ENCODE data around the gene MRPL39. TPM values are rescaled to one million over a fixed set of nuclear protein-coding genes. Genes with fewer than 3 reads are reported as not detected.

The MRPL39 gene
- total and polyA plus RNA-seq, 2 donors (not counting 1 experiment from before 2014, with no cell fraction given) = 10.1 to 19.7 TPM

- H3K9me3 Mint-ChIP-seq (ENCODE audit: insufficient read depth) = no peaks in the 10 kb centered on the region
- no peaks in the 10 kb centered on the region for H3K27me3 Mint-ChIP-seq
- no peak overlapping the region for H3K27ac Mint-ChIP-seq
- Histone ChIP-seq H3K9me3 (ENCODE audit: control extremely low read depth in 1 of 3, control insufficient read depth in 2 of 3, insufficient read depth in 1 of 3, low read length in 2 of 3) (no peaks in the 10 kb centered on the region), H2AFZ (ENCODE audit: insufficient read depth, low read depth, low read length, poor library complexity, severe bottlenecking) (no peak overlapping the region), H3K4me2 (replicated peaks; ENCODE audit: low read depth, low read length, poor library complexity, severe bottlenecking) (no peak overlapping the region), H3K9ac (ENCODE audit: low read length) (no peak overlapping the region), H3K27ac (ENCODE audit: low read length in 2 of 2) (no peak overlapping the region), H3K36me3 (replicated peaks in 1 of 2; ENCODE audit: control extremely low read depth in 1 of 2, control insufficient read depth in 1 of 2, extremely low read depth in 1 of 2, insufficient read depth in 2 of 2, low read length in 1 of 2) (peaks cover 12 to 62% of the 10 kb centered on the region in 2 experiments), H3K27me3 (replicated peaks in 1 of 4; ENCODE audit: control extremely low read depth in 1 of 4, control insufficient read depth in 3 of 4, insufficient read depth in 4 of 4, low read length in 3 of 4) (no peaks in the 10 kb centered on the region), H3K79me2 (ENCODE audit: control insufficient read depth, insufficient read depth, low read length) (no peaks in the 10 kb centered on the region), H3K4me3 (ENCODE audit: control extremely low read depth in 1 of 5, extremely low read depth in 1 of 5, insufficient read depth in 1 of 5, low read depth in 2 of 5, low read length in 4 of 5) (no peak overlapping the region), H4K20me1 (ENCODE audit: control insufficient read depth, insufficient read depth, low read length, poor library complexity, severe bottlenecking) (no peaks in the 10 kb centered on the region), H3K4me1 (ENCODE audit: control insufficient read depth in 2 of 2, insufficient read depth in 2 of 2, low read length in 2 of 2) (peaks cover 5 to 8% of the 10 kb centered on the region in 2 donors)
- intact Hi-C loops (cut with micrococcal nuclease) = no loop called here
- CTCF ChIA-PET = interaction anchor here (1.6 kb wide), 1 partner anchor 19 kb away, joined by 4 read pairs; no protein-coding TSS in a partner anchor
- no CpG with 5 or more reads among the region's 1 CpG for WGBS (ENCODE audit: insufficient coverage)
- DNase-seq (no peak), ATAC-seq (ENCODE audit: low read depth) (peak; percentile 14)
- H3K4me3 Mint-ChIP-seq = no peak overlapping the region
- peaks cover 7% of the 10 kb centered on the region for H3K4me1 Mint-ChIP-seq
- POLR2A ChIA-PET = no interaction called here
- no peak for TF ChIP-seq CTCF (IDR thresholded peaks at IDR 0.05)
- no peak for TF ChIP-seq EZH2 (IDR thresholded peaks at IDR 0.05; ENCODE audit: borderline replicate concordance, insufficient read depth, low read depth, low read length, poor library complexity, severe bottlenecking)
Measured at GRCh38 chr21:25589887-25590286, 17.4 kb downstream of the MRPL39 start.

- H3K9me3 Mint-ChIP-seq (ENCODE audit: insufficient read depth) = no peaks in the 10 kb centered on the region
- ChIA-PET CTCF (interaction anchor here (1.3 kb wide), 1 partner anchor 13 kb away, joined by 3 read pairs; no protein-coding TSS in a partner anchor), POLR2A (no interaction called here)
- H3K79me2 ChIP-seq (ENCODE audit: control insufficient read depth, insufficient read depth, low read length) = no peaks in the 10 kb centered on the region
- intact Hi-C loops (cut with micrococcal nuclease) = no loop called here
- WGBS (ENCODE audit: insufficient coverage) = no CpG with 5 or more reads among the region's 2 CpGs
- H3K27ac ChIP-seq (ENCODE audit: low read length in 2 of 2) = no peak overlapping the region
- H3K9ac ChIP-seq (ENCODE audit: low read length) = no peak overlapping the region
- H3K4me1 ChIP-seq (ENCODE audit: control insufficient read depth in 2 of 2, insufficient read depth in 2 of 2, low read length in 2 of 2) = peaks cover 8 to 12% of the 10 kb centered on the region in 2 donors
- no peaks in the 10 kb centered on the region for H3K27me3 Mint-ChIP-seq
- H3K27me3 ChIP-seq (replicated peaks in 1 of 4; ENCODE audit: control extremely low read depth in 1 of 4, control insufficient read depth in 3 of 4, insufficient read depth in 4 of 4, low read length in 3 of 4) = no peaks in the 10 kb centered on the region
- H3K4me3 ChIP-seq (ENCODE audit: control extremely low read depth in 1 of 5, extremely low read depth in 1 of 5, insufficient read depth in 1 of 5, low read depth in 2 of 5, low read length in 4 of 5) = no peak overlapping the region
- H3K4me3 Mint-ChIP-seq = no peak overlapping the region
- no peaks in the 10 kb centered on the region for H3K9me3 ChIP-seq (ENCODE audit: control extremely low read depth in 1 of 3, control insufficient read depth in 2 of 3, insufficient read depth in 1 of 3, low read length in 2 of 3)
- no peaks in the 10 kb centered on the region for H4K20me1 ChIP-seq (ENCODE audit: control insufficient read depth, insufficient read depth, low read length, poor library complexity, severe bottlenecking)
- H3K4me2 ChIP-seq (replicated peaks; ENCODE audit: low read depth, low read length, poor library complexity, severe bottlenecking) = no peak overlapping the region
- ATAC-seq (ENCODE audit: low read depth) (no peak), DNase-seq (no peak)
- H3K36me3 ChIP-seq (replicated peaks in 1 of 2; ENCODE audit: control extremely low read depth in 1 of 2, control insufficient read depth in 1 of 2, extremely low read depth in 1 of 2, insufficient read depth in 2 of 2, low read length in 1 of 2) = peaks cover 9 to 34% of the 10 kb centered on the region in 2 experiments
- H3K27ac Mint-ChIP-seq = no peak overlapping the region
- no peak for TF ChIP-seq EZH2 (IDR thresholded peaks at IDR 0.05; ENCODE audit: borderline replicate concordance, insufficient read depth, low read depth, low read length, poor library complexity, severe bottlenecking)
- no peak for TF ChIP-seq CTCF (IDR thresholded peaks at IDR 0.05)
- peaks cover 20% of the 10 kb centered on the region for H3K4me1 Mint-ChIP-seq
- H2AFZ ChIP-seq (ENCODE audit: insufficient read depth, low read depth, low read length, poor library complexity, severe bottlenecking) = no peak overlapping the region
Measured at GRCh38 chr21:25586791-25587190, 20.5 kb downstream of the MRPL39 start.

Measured in B cell (primary cell).